Loucy (cell line): ENCODE data around the gene ABI1.

Source experiments
- EZH2phosphoT487 ChIP-seq: fragments of 200-600 bp; IDR thresholded peaks from 2 replicates; pipeline ENCODE4 v1.6.1; 2018; ENCODE audit warnings: antibody characterized with exemption, mild to moderate bottlenecking, moderate library complexity, borderline replicate concordance
- TF ChIP-seq, protein P1 (sequence below): fragments of 200-600 bp; sonication (generic); conservative IDR thresholded peaks from 2 replicates; pipeline ENCODE4 v1.5.1; 2014; ENCODE audit warnings: mild to moderate bottlenecking, antibody characterized with exemption, low read length

DNA sequence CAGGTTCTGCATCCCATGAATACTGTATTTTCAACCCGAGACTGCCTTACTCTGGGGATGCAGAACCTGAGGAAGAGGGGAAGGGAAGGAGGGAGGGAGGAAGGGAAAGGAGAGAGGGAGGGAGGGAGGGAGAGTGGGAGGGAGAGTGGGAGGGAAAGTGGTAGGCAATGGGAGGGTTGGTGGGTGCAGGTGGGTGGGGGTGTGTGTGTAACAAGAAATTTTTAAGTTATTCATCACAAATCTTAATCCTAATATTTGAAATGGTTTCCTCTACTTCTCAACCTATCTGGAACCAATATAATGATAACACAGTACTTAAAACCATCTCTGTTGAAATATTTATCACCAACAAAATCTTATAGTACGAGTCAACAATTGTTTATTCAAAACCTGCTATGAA is 95.2 kb downstream of the ABI1 start:
- TF ChIP-seq, protein P1, sequence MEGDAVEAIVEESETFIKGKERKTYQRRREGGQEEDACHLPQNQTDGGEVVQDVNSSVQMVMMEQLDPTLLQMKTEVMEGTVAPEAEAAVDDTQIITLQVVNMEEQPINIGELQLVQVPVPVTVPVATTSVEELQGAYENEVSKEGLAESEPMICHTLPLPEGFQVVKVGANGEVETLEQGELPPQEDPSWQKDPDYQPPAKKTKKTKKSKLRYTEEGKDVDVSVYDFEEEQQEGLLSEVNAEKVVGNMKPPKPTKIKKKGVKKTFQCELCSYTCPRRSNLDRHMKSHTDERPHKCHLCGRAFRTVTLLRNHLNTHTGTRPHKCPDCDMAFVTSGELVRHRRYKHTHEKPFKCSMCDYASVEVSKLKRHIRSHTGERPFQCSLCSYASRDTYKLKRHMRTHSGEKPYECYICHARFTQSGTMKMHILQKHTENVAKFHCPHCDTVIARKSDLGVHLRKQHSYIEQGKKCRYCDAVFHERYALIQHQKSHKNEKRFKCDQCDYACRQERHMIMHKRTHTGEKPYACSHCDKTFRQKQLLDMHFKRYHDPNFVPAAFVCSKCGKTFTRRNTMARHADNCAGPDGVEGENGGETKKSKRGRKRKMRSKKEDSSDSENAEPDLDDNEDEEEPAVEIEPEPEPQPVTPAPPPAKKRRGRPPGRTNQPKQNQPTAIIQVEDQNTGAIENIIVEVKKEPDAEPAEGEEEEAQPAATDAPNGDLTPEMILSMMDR, result no peak
- TF ChIP-seq EZH2phosphoT487, result no peak
